HepG2 (cell line): ENCODE data around the gene ARHGAP25. TPM values are rescaled to one million over a fixed set of nuclear protein-coding genes. Genes with fewer than 3 reads are reported as not detected.
A peak's percentile ranks its signal among the peaks of the same experiment; 100 is the strongest.

Experiments used
- ATAC-seq: fragments of 200-7000 bp; cut with Tn5 transposase; 3 replicates; pipeline ENCODE4 v1.9.1; 2020; ENCODE audit warnings: mild to moderate bottlenecking, moderate library complexity
- BruUV-seq: library from RNA; stranded (reverse); fragments of 400-500 nt; replicated peaks from 2 replicates; lab custom pipeline; 2021; lab: Mats Ljungman, UMichigan
- CTCF ChIA-PET: fragments of 300-600 bp; formaldehyde crosslinking; extraction: SDS; loops from one replicate; lab custom pipeline; 2021; ENCODE audit warnings: low total read pairs, inconsistent platforms, low intra/inter-chr PET ratio; lab: Yijun Ruan, JAX
- POLR2A ChIA-PET: fragments of 350-600 bp; sonication (Branson Sonifier 250); formaldehyde crosslinking; loops from one replicate; lab custom pipeline; 2020; ENCODE audit warnings: antibody characterized with exemption, inconsistent platforms; lab: Yijun Ruan, JAX
- DNase-seq: peaks from one replicate; pipeline ENCODE4 v3.0.0-alpha.2; 2015; ENCODE audit warnings: low spot score
- FAIRE-seq: peaks from 3 replicates; lab custom pipeline; 2011; peaks lifted over from hg19 to GRCh38; lab: Jason Lieb, UNC
- H2AFZ ChIP-seq: one replicate; pipeline ENCODE4 v1.6.1; 2011; ENCODE audit warnings: low read length, inconsistent platforms
- H3K27ac ChIP-seq: fragments of 300-600 bp; 3 replicates; pipeline ENCODE4 v1.8.0; 2011; ENCODE audit warnings: mixed run types, mild to moderate bottlenecking, mixed read lengths, low read length, inconsistent platforms; ENCODE audit not compliant: insufficient read depth; ENCODE audit errors: extremely low read length
- H3K27me3 ChIP-seq, 2 experiments: fragments of 200-600 bp in 1 of 2; 2 replicates in 1 of 2; 3 replicates in 1 of 2; pipeline versions ENCODE4 v1.6.0 to v1.8.0; 2011; ENCODE audit warnings: low read length in 2 of 2, mild to moderate bottlenecking in 2 of 2, moderate library complexity in 2 of 2, inconsistent platforms in 1 of 2; ENCODE audit not compliant: insufficient read depth in 2 of 2, control insufficient read depth in 1 of 2
- H3K36me3 ChIP-seq, 2 experiments: fragments of 200-600 bp in 1 of 2; replicated peaks in 1 of 2; 2 replicates in 1 of 2; 3 replicates in 1 of 2; pipeline versions ENCODE4 v1.5.1 to v1.8.0; 2011; ENCODE audit warnings: low read length in 2 of 2, inconsistent platforms in 1 of 2; ENCODE audit not compliant: insufficient read depth in 2 of 2, control insufficient read depth in 1 of 2
- H3K4me1 ChIP-seq: 2 replicates; pipeline ENCODE4 v1.5.1; 2012; ENCODE audit warnings: low read length, inconsistent platforms; ENCODE audit not compliant: insufficient read depth
- H3K4me2 ChIP-seq: 2 replicates; pipeline ENCODE4 v1.6.0; 2011; ENCODE audit warnings: low read depth, low read length, inconsistent platforms
- H3K4me3 ChIP-seq, 3 experiments: fragments of 200-600 bp in 1 of 3; sonication (generic), shearing (Covaris generic) in 1 of 3; replicated peaks in 1 of 3; 2 replicates each; pipeline ENCODE4 v1.5.1; 2011 to 2016; ENCODE audit warnings: low read length in 3 of 3, inconsistent platforms in 2 of 3, low read depth in 2 of 3, mild to moderate bottlenecking in 2 of 3, control low read depth in 1 of 3, mixed read lengths in 1 of 3; ENCODE audit not compliant: insufficient read depth in 1 of 3
- H3K79me2 ChIP-seq: one replicate; pipeline ENCODE4 v1.6.1; 2011; ENCODE audit warnings: low read length, inconsistent platforms; ENCODE audit not compliant: insufficient read depth
- H3K9ac ChIP-seq: 2 replicates; pipeline ENCODE4 v1.6.0; 2011; ENCODE audit warnings: mild to moderate bottlenecking, low read depth, low read length, inconsistent platforms; ENCODE audit not compliant: insufficient read depth
- H3K9me3 ChIP-seq: 2 replicates; pipeline ENCODE4 v1.5.1; 2012; ENCODE audit warnings: mild to moderate bottlenecking, low read length
- H4K20me1 ChIP-seq: 2 replicates; pipeline ENCODE4 v1.6.0; 2011; ENCODE audit warnings: inconsistent platforms, mild to moderate bottlenecking, low read length, moderate library complexity; ENCODE audit not compliant: insufficient read depth
- CTCF ChIP-seq: sonication (generic); formaldehyde crosslinking; IDR thresholded peaks from 2 replicates; pipeline ENCODE4 v1.5.0; 2020; ENCODE audit warnings: mild to moderate bottlenecking, missing genetic modification reagents, moderate library complexity
- SOX13 ChIP-seq, 3 experiments: fragments of 450-650 bp in 1 of 3; sonication (generic) in 1 of 3; formaldehyde crosslinking in 1 of 3; IDR thresholded peaks in 2 of 3; conservative IDR thresholded peaks in 1 of 3; 2 replicates each; pipeline versions ENCODE4 v1.5.0 to v1.6.1; 2016 to 2020; ENCODE audit warnings: antibody characterized with exemption in 1 of 3, mild to moderate bottlenecking in 1 of 3, missing compliant biosample characterization in 1 of 3, missing genetic modification reagents in 1 of 3, moderate library complexity in 1 of 3
- STAG1 ChIP-seq: sonication (generic); formaldehyde crosslinking; IDR thresholded peaks from 2 replicates; pipeline ENCODE4 v1.4.0; 2020; ENCODE audit warnings: missing genetic modification reagents
- ZBTB46 ChIP-seq: sonication (generic); formaldehyde crosslinking; IDR thresholded peaks from 2 replicates; pipeline ENCODE4 v1.4.0; 2020; ENCODE audit warnings: mild to moderate bottlenecking, missing genetic modification reagents, borderline replicate concordance
- ZZZ3 ChIP-seq: sonication (generic); formaldehyde crosslinking; IDR thresholded peaks from 2 replicates; pipeline ENCODE4 v1.4.0; 2020; ENCODE audit warnings: missing genetic modification reagents, mild to moderate bottlenecking, borderline replicate concordance
- WGBS: methylation state at CpG from one replicate; pipeline ENCODE4 v1.1.6; 2017; ENCODE audit warnings: low lambda C conversion rate; 5-methylcytosine and 5-hydroxymethylcytosine counted together
- in situ Hi-C: cut with HindIII; loops from 2 replicates; pipeline ENCODE4 v1.10.0; 2017; ENCODE audit warnings: low pct_unique_long_range_greater_than_20kb; ENCODE audit not compliant: extremely low pct_ligation_motif_present
- intact Hi-C: fragments of 100-400 bp; cut with micrococcal nuclease; formaldehyde crosslinking; loops from one replicate; pipeline ENCODE4 v1.10.0; 2022; ENCODE audit not compliant: unreplicated experiment
- polyA plus RNA-seq, 8 experiments: library from polyadenylated mRNA; depleted of rRNA in 3 of 8; stranded (reverse) in 7 of 8; unstranded in 1 of 8; fragments of >200 nt; fragmentation: Illumina TruSeq in 4 of 8; extraction: Trizol in 4 of 8; gene quantifications; 2 replicates each; pipeline versions ENCODE4 v1.2.1 to v1.2.3, GENCODE V29; 2011 to 2016; ENCODE audit warnings: low read depth in 4 of 8, missing spikeins in 1 of 8, mixed read lengths in 1 of 8; ENCODE audit not compliant: insufficient read depth in 1 of 8
- total RNA-seq, 5 experiments: library from RNA; depleted of rRNA; stranded (reverse); fragments of >200 nt; fragmentation: Illumina TruSeq; extraction: Trizol; gene quantifications; 2 replicates each; pipeline ENCODE4 v1.2.3, GENCODE V29; 2016; ENCODE audit warnings: low read depth in 1 of 5
- TF ChIP-seq, protein P1 (sequence below): sonication (generic); IDR thresholded peaks from 2 replicates; pipeline ENCODE4 v1.6.1; 2016; ENCODE audit warnings: low read depth, borderline replicate concordance

Gene ARHGAP25
- total and polyA plus RNA-seq, 2 of the 13 experiments (the other 11 are each of a cell fraction or from before 2014, with no cell fraction given) = not detected

DNA sequence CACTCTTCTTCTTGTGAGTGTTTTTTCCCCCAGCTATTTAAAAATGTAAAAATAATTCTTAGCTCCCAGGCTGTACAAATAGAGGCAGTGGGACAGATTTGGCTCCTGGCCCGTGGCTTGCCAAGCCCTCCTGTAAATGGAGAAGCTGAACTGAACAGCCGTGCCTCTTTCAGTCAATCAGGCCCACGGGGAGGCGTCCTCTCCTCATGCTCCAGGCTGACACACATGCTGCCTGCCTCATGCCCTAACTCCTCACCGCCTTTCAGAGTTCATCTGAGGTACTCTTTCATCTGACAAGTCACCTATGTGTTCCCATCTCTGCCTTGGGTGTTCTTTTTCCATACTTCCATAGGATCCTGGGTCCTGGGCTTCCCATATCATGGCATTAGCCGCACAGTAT lies 77.6 kb downstream of the ARHGAP25 start:
- H3K27ac ChIP-seq = no peak overlapping the region
- FAIRE-seq (no peak), DNase-seq (peak; percentile 13), ATAC-seq (peak; percentile 72)
- no peaks in the 10 kb centered on the region for H3K4me1 ChIP-seq
- no peak overlapping the region for H3K4me3 ChIP-seq
- intact Hi-C loops = no loop called here
- H3K9me3 ChIP-seq = no peaks in the 10 kb centered on the region
- peak; percentile 46 for TF ChIP-seq STAG1 (CRISPR knock-in tag)
- TF ChIP-seq SOX13 (IDR thresholded peaks at IDR 0.05) = no peak
- TF ChIP-seq SOX13 (CRISPR knock-in tag; conservative IDR thresholded peaks at IDR 0.05 in 1 of 2, IDR thresholded peaks at IDR 0.05 in 1 of 2) = no peak
- peak; percentile 49 for TF ChIP-seq CTCF (CRISPR knock-in tag)
- H3K4me2 ChIP-seq = no peak overlapping the region
- H2AFZ ChIP-seq = no peak overlapping the region
- no peaks in the 10 kb centered on the region for H3K79me2 ChIP-seq
- H4K20me1 ChIP-seq = no peaks in the 10 kb centered on the region
- H3K36me3 ChIP-seq = no peaks in the 10 kb centered on the region
- 3% methylated on average over 6 of the region's 6 CpGs for WGBS
- no peak overlapping the region for H3K9ac ChIP-seq
- ChIA-PET CTCF (no interaction called here), POLR2A (no interaction called here)
- in situ Hi-C loops = no loop called here
- BruUV-seq = no TSS peak
- H3K27me3 ChIP-seq = peaks cover 0 to 21% of the 10 kb centered on the region in 2 experiments; a peak in 1 of 5 replicates

DNA sequence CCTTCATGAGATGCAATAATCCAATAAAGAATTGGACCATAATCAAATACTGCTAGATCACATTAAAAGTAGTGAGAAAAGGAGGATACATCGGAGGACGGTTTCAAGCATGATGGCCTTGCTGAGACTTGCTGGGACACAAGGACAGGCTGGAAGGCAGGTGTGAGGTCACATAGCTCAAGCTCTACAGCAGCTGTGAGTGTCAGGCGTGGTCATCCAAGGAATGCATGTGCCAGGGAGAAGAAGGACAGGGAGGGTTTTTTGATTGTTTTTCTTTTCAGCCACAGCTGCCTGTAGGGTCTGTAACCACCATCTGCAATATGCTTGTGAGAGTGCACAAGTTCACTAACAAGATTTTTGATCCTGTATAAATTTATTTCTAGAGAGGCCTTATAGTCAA lies 79.0 kb downstream of the ARHGAP25 start:
- peaks cover 0 to 10% of the 10 kb centered on the region in 2 experiments; a peak in 1 of 5 replicates for H3K27me3 ChIP-seq
- FAIRE-seq (no peak), DNase-seq (no peak), ATAC-seq (no peak)
- H3K36me3 ChIP-seq = no peaks in the 10 kb centered on the region
- H3K9me3 ChIP-seq = no peaks in the 10 kb centered on the region
- WGBS = 62% methylated on average over 3 of the region's 3 CpGs
- POLR2A ChIA-PET = no interaction called here
- CTCF ChIA-PET = no interaction called here
- in situ Hi-C loops (no loop called here), intact Hi-C loops (no loop called here)
- BruUV-seq = no TSS peak
- H3K4me3 ChIP-seq = no peak overlapping the region
- no peak overlapping the region for H3K27ac ChIP-seq
- no peak overlapping the region for H2AFZ ChIP-seq
- H3K4me2 ChIP-seq = no peak overlapping the region
- no peaks in the 10 kb centered on the region for H3K4me1 ChIP-seq
- H3K9ac ChIP-seq = no peak overlapping the region
- no peaks in the 10 kb centered on the region for H3K79me2 ChIP-seq
- no peaks in the 10 kb centered on the region for H4K20me1 ChIP-seq
- TF ChIP-seq, protein P1, sequence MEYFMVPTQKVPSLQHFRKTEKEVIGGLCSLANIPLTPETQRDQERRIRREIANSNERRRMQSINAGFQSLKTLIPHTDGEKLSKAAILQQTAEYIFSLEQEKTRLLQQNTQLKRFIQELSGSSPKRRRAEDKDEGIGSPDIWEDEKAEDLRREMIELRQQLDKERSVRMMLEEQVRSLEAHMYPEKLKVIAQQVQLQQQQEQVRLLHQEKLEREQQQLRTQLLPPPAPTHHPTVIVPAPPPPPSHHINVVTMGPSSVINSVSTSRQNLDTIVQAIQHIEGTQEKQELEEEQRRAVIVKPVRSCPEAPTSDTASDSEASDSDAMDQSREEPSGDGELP = no peak
- TF ChIP-seq ZZZ3 (no peak), ZBTB46 (no peak)
